Left colon (tissue), 2 donors: ENCODE data around the gene DSTYK. TPM values are rescaled to one million over a fixed set of nuclear protein-coding genes. Genes with fewer than 3 reads are reported as not detected.

Experiments used
- ATAC-seq: fragments of 200-7000 bp; cut with Tn5 transposase; one replicate; pipeline ENCODE4 v1.9.1; 2020; ENCODE audit warnings: mild to moderate bottlenecking, moderate library complexity
- DNase-seq, 2 donors: peaks; one replicate each; pipeline ENCODE4 v3.0.0-alpha.2; 2020
- intact Hi-C, 2 donors: fragments of 100-400 bp; cut with DNase I in 1 of 2; cut with micrococcal nuclease in 1 of 2; formaldehyde crosslinking; loops; one replicate each; pipeline versions ENCODE4 v1.11.2 to v1.14.0; 2022; cut with DNase I, micrococcal nuclease
- total RNA-seq, 2 donors: library from RNA; stranded (reverse); fragmentation: NEBNext Ultra II Directional; extraction: Animal tissue kit (Norgen Biotek cat#: 25700); gene quantifications; one replicate each; pipeline ENCODE4 v1.2.1, GENCODE V29; 2021
- donor health status: DM: no; HTN: no; CAD: no.
- donor health status: DM: yes; HTN: yes; CAD: no.

DSTYK gene
- total RNA-seq, 2 donors from 2014 or later = 4.7 to 7.0 TPM

DNA sequence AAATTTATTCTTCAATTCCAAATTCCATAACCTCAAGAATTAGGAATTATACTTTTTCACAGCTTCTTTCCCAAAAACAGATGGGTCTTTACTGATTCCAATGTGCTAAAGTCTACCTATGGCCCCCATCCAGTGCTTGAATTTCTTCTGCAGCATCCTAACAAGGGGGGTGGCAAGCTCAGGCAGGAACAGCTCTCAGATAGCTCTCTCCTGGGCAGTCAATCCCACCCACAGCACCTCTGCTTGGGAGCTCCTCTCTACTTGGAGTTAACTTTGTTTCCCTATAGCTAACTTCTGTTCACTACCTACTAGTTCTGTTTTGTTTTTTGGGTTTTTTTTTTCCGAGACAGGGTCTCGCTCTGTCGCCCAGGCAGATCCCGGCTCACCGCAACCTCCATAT lies 101.8 kb downstream of the DSTYK start:
- intact Hi-C loops = no loop called here
- ATAC-seq (no peak), DNase-seq (no peak)

DNA sequence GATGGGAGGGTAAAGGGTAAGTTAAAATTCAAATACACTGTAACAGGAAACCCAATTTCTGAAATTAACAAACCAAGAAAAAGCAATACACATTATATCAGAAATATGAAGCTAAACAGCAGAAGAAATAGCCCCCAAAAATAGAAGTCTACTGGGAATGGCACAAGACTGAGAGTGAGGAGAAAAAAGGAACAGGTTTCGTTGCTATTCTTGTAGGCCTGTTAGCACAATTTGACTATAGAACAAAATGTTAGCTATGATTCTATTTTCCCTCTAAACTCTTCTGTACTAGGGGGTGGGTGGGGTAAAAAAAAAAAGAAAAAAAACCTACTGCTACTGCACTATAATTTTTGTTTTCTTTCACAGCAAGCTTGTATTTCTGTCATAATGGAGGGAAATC lies 102.2 kb downstream of the DSTYK start:
- DNase-seq = no peak
- intact Hi-C loops = no loop called here
- no peak for ATAC-seq

GRCh38 chr1:205108464-205108863 lies 103.0 kb downstream of the DSTYK start:
- DNase-seq (no peak), ATAC-seq (no peak)
- intact Hi-C loops = no loop called here

DNA sequence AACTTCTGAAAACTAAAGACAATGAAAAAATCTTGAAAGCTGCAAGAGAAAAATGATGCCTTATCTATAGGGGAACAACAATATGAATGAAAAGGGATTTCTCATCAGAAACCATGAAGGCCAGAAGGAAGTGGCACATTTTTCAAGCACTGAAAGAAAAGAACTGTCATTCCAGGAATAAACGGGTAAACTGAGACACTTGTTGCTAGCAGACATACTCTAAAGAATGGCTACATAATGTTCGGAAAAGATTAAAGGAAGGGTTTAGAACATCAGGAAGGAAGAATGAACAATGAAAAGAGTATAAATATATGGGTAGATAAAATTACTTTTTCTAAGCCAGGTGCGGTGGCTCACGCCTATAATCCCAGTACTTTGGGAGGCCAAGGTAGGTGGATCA lies 104.2 kb downstream of the DSTYK start:
- no peak for ATAC-seq
- no peak for DNase-seq
- intact Hi-C loops = no loop called here

DNA sequence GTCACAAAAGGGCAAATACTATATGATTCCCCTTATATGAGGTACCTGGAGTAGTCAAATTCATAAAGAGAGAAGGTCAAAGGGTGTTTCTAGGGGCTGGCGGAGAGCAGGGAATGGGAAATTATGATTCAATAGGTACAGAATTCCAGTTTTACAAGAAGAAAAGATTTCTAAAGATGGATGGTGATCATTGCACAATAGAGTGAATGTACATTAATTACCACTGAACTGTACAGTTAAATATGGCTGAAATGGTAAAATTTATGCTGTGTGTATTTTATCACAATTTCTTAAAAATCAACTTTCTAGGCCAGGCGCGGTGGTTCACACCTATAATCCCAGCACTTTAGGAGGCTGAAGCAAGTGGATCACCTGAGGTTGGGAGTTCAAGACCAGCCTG lies 109.1 kb downstream of the DSTYK start:
- ATAC-seq (no peak), DNase-seq (no peak)
- intact Hi-C loops = no loop called here

DNA sequence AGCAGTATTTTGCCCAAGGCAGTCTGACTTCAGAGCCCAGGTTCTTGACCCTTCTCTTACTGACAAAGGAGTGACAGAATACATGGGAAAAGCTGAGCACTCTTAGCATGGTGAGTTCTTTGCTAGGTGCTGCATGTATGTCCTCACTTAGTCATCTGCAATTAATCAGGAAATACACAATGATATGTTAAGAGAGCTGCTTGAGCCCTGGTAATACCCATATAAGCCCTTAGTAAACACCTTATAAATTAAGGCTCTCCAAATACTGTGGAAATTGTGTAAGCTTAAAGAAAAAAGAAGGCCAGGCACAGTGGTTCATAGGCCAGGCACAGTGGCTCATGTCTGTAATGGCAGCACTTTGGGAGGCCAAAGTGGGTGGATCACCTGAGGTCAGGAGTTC lies 113.3 kb downstream of the DSTYK start:
- intact Hi-C loops = no loop called here
- no peak for DNase-seq
- ATAC-seq = no peak

DNA sequence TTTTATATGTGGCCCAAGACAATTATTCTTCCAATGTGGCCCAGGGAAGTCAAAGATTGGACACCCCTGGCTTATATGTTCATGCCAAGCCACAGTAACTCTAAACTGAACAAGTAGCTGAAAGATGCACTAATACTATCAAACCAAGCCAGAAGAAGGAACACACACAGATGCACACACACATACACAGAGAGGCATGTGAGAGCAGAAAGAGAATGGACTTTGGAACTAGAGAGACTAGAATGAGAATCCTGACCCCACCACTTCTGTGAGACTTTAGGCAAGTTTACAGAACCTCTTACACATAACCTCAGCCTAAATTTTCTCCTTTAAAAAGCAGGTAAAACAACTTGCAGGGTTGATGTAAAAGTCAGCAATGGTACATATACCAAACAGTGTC lies 116.1 kb downstream of the DSTYK start:
- intact Hi-C loops = no loop called here
- DNase-seq = no peak
- no peak for ATAC-seq

Other genes starting within 250 kb of the DSTYK start
- gene CNTN2, start 168.5 kb downstream of the DSTYK start, total RNA-seq = under 1 TPM; 0.15 to 0.64 TPM
- gene TMEM81, start 127.2 kb downstream of the DSTYK start, total RNA-seq = 1 to 10 TPM; 1.7 to 2.0 TPM
- gene RBBP5, start 89.7 kb downstream of the DSTYK start, total RNA-seq = 10 to 100 TPM; 12.9 to 14.0 TPM
- 1 to 10 TPM in 1 of 2 donors, under 1 TPM in 1; 0.27 to 1.2 TPM for gene TMCC2, start 16.2 kb upstream of the DSTYK start, total RNA-seq
- gene NUAK2, start 110.0 kb upstream of the DSTYK start, total RNA-seq = 10 to 100 TPM; 27.7 to 29.2 TPM
- under 1 TPM; 0.40 to 0.59 TPM for gene KLHDC8A, start 145.2 kb upstream of the DSTYK start, total RNA-seq
- gene LEMD1, start 210.4 kb upstream of the DSTYK start, total RNA-seq = 1 to 10 TPM in 1 of 2 donors, not detected in 1; 1.1 TPM
- gene BLACAT1, start 244.3 kb upstream of the DSTYK start, total RNA-seq = under 1 TPM; 0.14 to 0.34 TPM